H1 (cell line): ENCODE data around the gene TFEC. TPM values are rescaled to one million over a fixed set of nuclear protein-coding genes. Genes with fewer than 3 reads are reported as not detected.

Experiments
- CTCF ChIA-PET: fragments of 300-600 bp; sonication (Branson Sonifier 250); formaldehyde crosslinking; loops from one replicate; lab custom pipeline; 2021; ENCODE audit not compliant: partially characterized antibody; lab: Charles Lee
- POLR2A ChIA-PET: fragments of 300-600 bp; sonication (Branson Sonifier 250); formaldehyde crosslinking; loops from one replicate; lab custom pipeline; 2021; ENCODE audit warnings: inconsistent platforms; ENCODE audit not compliant: partially characterized antibody; lab: Charles Lee
- DNase-seq, 2 experiments: peaks; one replicate each; pipeline versions ENCODE4 v3.0.0 to v3.0.0-alpha.2; 2010 to 2022; ENCODE audit warnings: low spot score in 2 of 2, low read depth in 1 of 2, mixed read lengths in 1 of 2
- FAIRE-seq: peaks from 2 replicates; lab custom pipeline; 2011; peaks lifted over from hg19 to GRCh38; lab: Jason Lieb, UNC
- H2AFZ ChIP-seq: 2 replicates; pipeline ENCODE4 v1.8.1; 2012; ENCODE audit warnings: low read length, inconsistent platforms
- H2AK5ac ChIP-seq: 2 replicates; pipeline ENCODE4 v1.6.1; 2013; ENCODE audit warnings: low read depth, low read length
- H2BK120ac ChIP-seq: replicated peaks from 2 replicates; pipeline ENCODE3; 2013; ENCODE audit warnings: low read depth, low read length, inconsistent platforms
- H2BK12ac ChIP-seq: 2 replicates; pipeline ENCODE4 v1.6.1; 2013; ENCODE audit warnings: low read depth, low read length
- H2BK15ac ChIP-seq: 2 replicates; pipeline ENCODE4 v1.6.1; 2013; ENCODE audit warnings: low read length
- H2BK20ac ChIP-seq: 2 replicates; pipeline ENCODE4 v1.6.1; 2013; ENCODE audit warnings: low read length
- H2BK5ac ChIP-seq: 2 replicates; pipeline ENCODE4 v1.6.1; 2013; ENCODE audit warnings: low read depth, low read length
- H3K14ac ChIP-seq: 2 replicates; pipeline ENCODE4 v1.6.1; 2013; ENCODE audit warnings: inconsistent platforms; ENCODE audit not compliant: insufficient read length
- H3K18ac ChIP-seq: 2 replicates; pipeline ENCODE4 v1.6.1; 2013; ENCODE audit warnings: low read length; ENCODE audit errors: extremely low read depth
- H3K23ac ChIP-seq: 2 replicates; pipeline ENCODE4 v1.6.1; 2013; ENCODE audit warnings: inconsistent platforms; ENCODE audit not compliant: insufficient read length
- H3K23me2 ChIP-seq: 2 replicates; pipeline ENCODE4 v1.6.1; 2013; ENCODE audit warnings: low read depth, low read length
- H3K27ac ChIP-seq: 2 replicates; pipeline ENCODE4 v1.6.1; 2011; ENCODE audit warnings: low read depth, low read length, inconsistent platforms
- H3K27me3 ChIP-seq, 4 experiments: replicated peaks in 1 of 4; 1 replicate in 1 of 4; 2 replicates in 3 of 4; pipeline versions ENCODE4 v1.6.1 to v1.8.1; 2011 to 2013; ENCODE audit warnings: low read length in 3 of 4, mild to moderate bottlenecking in 3 of 4, inconsistent platforms in 2 of 4, mixed read lengths in 2 of 4, moderate library complexity in 1 of 4; ENCODE audit not compliant: control insufficient read depth in 3 of 4, insufficient read depth in 3 of 4; ENCODE audit errors: extremely low read depth in 1 of 4
- H3K36me3 ChIP-seq, 4 experiments: 2 replicates each; pipeline versions ENCODE4 v1.6.1 to v1.8.1; 2011 to 2013; ENCODE audit warnings: mild to moderate bottlenecking in 4 of 4, low read length in 3 of 4, moderate library complexity in 2 of 4, control low read depth in 1 of 4, inconsistent platforms in 1 of 4; ENCODE audit not compliant: insufficient read depth in 4 of 4, control insufficient read depth in 2 of 4
- H3K4ac ChIP-seq: replicated peaks from 2 replicates; pipeline ENCODE3; 2013; ENCODE audit warnings: low read length, low read depth, mixed read lengths, inconsistent platforms; ENCODE audit not compliant: insufficient read length
- H3K4me1 ChIP-seq, 4 experiments: replicated peaks in 1 of 4; 1 replicate in 1 of 4; 2 replicates in 3 of 4; pipeline versions ENCODE4 v1.6.1 to v1.8.1; 2011 to 2013; ENCODE audit warnings: low read length in 3 of 4, inconsistent platforms in 2 of 4, mixed read lengths in 1 of 4; ENCODE audit not compliant: insufficient read depth in 4 of 4, control insufficient read depth in 3 of 4
- H3K4me2 ChIP-seq, 2 experiments: 2 replicates each; pipeline versions ENCODE4 v1.6.1 to v1.8.1; 2011 to 2013; ENCODE audit warnings: low read depth in 2 of 2, low read length in 2 of 2, control low read depth in 1 of 2, inconsistent platforms in 1 of 2, mild to moderate bottlenecking in 1 of 2; ENCODE audit not compliant: insufficient read depth in 1 of 2
- H3K4me3 ChIP-seq, 4 experiments: fragments of 200-600, 300-600 bp in 1 of 4; sonication (generic), shearing (Covaris generic), sonication (Bioruptor Twin) in 1 of 4; 2 replicates each; pipeline versions ENCODE4 v1.5.1 to v1.8.1; 2011 to 2016; ENCODE audit warnings: low read length in 4 of 4, low read depth in 3 of 4, control low read depth in 2 of 4, inconsistent platforms in 2 of 4, mild to moderate bottlenecking in 2 of 4, mixed read lengths in 1 of 4, moderate library complexity in 1 of 4; ENCODE audit not compliant: insufficient read depth in 2 of 4; ENCODE audit errors: extremely low read depth in 1 of 4
- H3K56ac ChIP-seq: replicated peaks from 2 replicates; pipeline ENCODE3; 2013; ENCODE audit warnings: low read depth, mild to moderate bottlenecking, mixed read lengths, low read length, inconsistent platforms; ENCODE audit not compliant: insufficient read length
- H3K79me1 ChIP-seq: 2 replicates; pipeline ENCODE4 v1.6.1; 2013; ENCODE audit warnings: low read depth, low read length, control low read depth
- H3K79me2 ChIP-seq, 2 experiments: 2 replicates each; pipeline versions ENCODE4 v1.6.1 to v1.8.1; 2012 to 2013; ENCODE audit warnings: low read length in 2 of 2, mild to moderate bottlenecking in 2 of 2, inconsistent platforms in 1 of 2; ENCODE audit not compliant: insufficient read depth in 2 of 2, control insufficient read depth in 1 of 2
- H3K9ac ChIP-seq, 4 experiments: replicated peaks in 1 of 4; 1 replicate in 1 of 4; 2 replicates in 3 of 4; pipeline versions ENCODE4 v1.6.1 to v1.8.1; 2011 to 2013; ENCODE audit warnings: low read depth in 3 of 4, low read length in 3 of 4, control low read depth in 2 of 4, mild to moderate bottlenecking in 2 of 4, moderate library complexity in 2 of 4, inconsistent platforms in 1 of 4; ENCODE audit errors: extremely low read depth in 1 of 4
- H3K9me3 ChIP-seq, 2 experiments: 2 replicates each; pipeline versions ENCODE4 v1.6.1 to v1.8.1; 2012 to 2013; ENCODE audit warnings: mild to moderate bottlenecking in 2 of 2, moderate library complexity in 2 of 2, control low read depth in 1 of 2, inconsistent platforms in 1 of 2, low read depth in 1 of 2, low read length in 1 of 2, mixed read lengths in 1 of 2; ENCODE audit not compliant: insufficient read depth in 2 of 2
- H4K20me1 ChIP-seq, 2 experiments: replicated peaks in 1 of 2; 2 replicates each; pipeline versions ENCODE3 to v1.8.1; 2011 to 2013; ENCODE audit warnings: inconsistent platforms in 2 of 2, low read length in 2 of 2, mild to moderate bottlenecking in 1 of 2; ENCODE audit not compliant: insufficient read depth in 2 of 2, control insufficient read depth in 1 of 2
- H4K5ac ChIP-seq: 2 replicates; pipeline ENCODE4 v1.6.1; 2013; ENCODE audit warnings: low read length, low read depth, mixed read lengths, inconsistent platforms; ENCODE audit not compliant: insufficient read length
- H4K8ac ChIP-seq: 2 replicates; pipeline ENCODE4 v1.8.0; 2013; ENCODE audit warnings: mild to moderate bottlenecking, moderate library complexity, low read length, inconsistent platforms; ENCODE audit not compliant: insufficient read depth; ENCODE audit errors: extremely low read depth
- H4K91ac ChIP-seq: replicated peaks from 2 replicates; pipeline ENCODE3; 2013; ENCODE audit warnings: low read length, mixed read lengths, inconsistent platforms; ENCODE audit not compliant: insufficient read length
- BCL11A ChIP-seq, 2 experiments: IDR thresholded peaks; one replicate each; pipeline ENCODE4 v1.6.1; 2011; ENCODE audit warnings: low read depth in 2 of 2, low read length in 2 of 2, mild to moderate bottlenecking in 2 of 2
- BRCA1 ChIP-seq: IDR thresholded peaks from 2 replicates; pipeline ENCODE4 v1.6.1; 2012; ENCODE audit warnings: low read depth, low read length, improper control_type of control experiment
- CBX5 ChIP-seq: fragments of 300-800, 300-1000 bp; sonication (generic); IDR thresholded peaks from 2 replicates; pipeline ENCODE4 v1.7.1; 2016; ENCODE audit warnings: antibody characterized with exemption, low read length, low read depth
- CEBPB ChIP-seq: IDR thresholded peaks from 2 replicates; pipeline ENCODE4 v1.6.1; 2012; ENCODE audit warnings: low read depth, low read length
- EZH2 ChIP-seq: fragments of 200-600 bp; sonication (generic); IDR thresholded peaks from 2 replicates; pipeline ENCODE4 v1.7.1; 2012; ENCODE audit warnings: low read depth, mild to moderate bottlenecking, moderate library complexity, low read length, inconsistent platforms; ENCODE audit not compliant: severe bottlenecking
- HDAC6 ChIP-seq: IDR thresholded peaks from one replicate; pipeline ENCODE4 v1.7.1; 2012; ENCODE audit warnings: low read depth, mild to moderate bottlenecking, inconsistent platforms, low read length, moderate library complexity
- JUN ChIP-seq: IDR thresholded peaks from 2 replicates; pipeline ENCODE4 v1.6.1; 2011; ENCODE audit warnings: low read depth, mild to moderate bottlenecking, improper control_type of control experiment, low read length
- KDM5A ChIP-seq: fragments of 200-600 bp; IDR thresholded peaks from 2 replicates; pipeline ENCODE4 v1.7.1; 2012; ENCODE audit warnings: mild to moderate bottlenecking, low read length, inconsistent platforms, mixed read lengths
- NRF1 ChIP-seq: IDR thresholded peaks from 2 replicates; pipeline ENCODE4 v1.6.1; 2011; ENCODE audit warnings: mild to moderate bottlenecking, low read depth, low read length, improper control_type of control experiment
- SP1 ChIP-seq: IDR thresholded peaks from 2 replicates; pipeline ENCODE4 v1.6.1; 2011; ENCODE audit warnings: low read depth, low read length
- SP4 ChIP-seq: IDR thresholded peaks from 2 replicates; pipeline ENCODE4 v1.6.1; 2012; ENCODE audit warnings: low read length, inconsistent platforms
- SUZ12 ChIP-seq: fragments of 200-600 bp; sonication (generic); IDR thresholded peaks from 2 replicates; pipeline ENCODE4 v1.6.1; 2012; ENCODE audit warnings: mild to moderate bottlenecking, inconsistent platforms, low read length, moderate library complexity, mixed read lengths
- TAF1 ChIP-seq: IDR thresholded peaks from 2 replicates; pipeline ENCODE4 v1.6.1; 2011; ENCODE audit warnings: mild to moderate bottlenecking, low read depth, low read length
- TBP ChIP-seq: IDR thresholded peaks from 2 replicates; pipeline ENCODE4 v1.6.1; 2011; ENCODE audit warnings: low read depth, low read length, improper control_type of control experiment
- TEAD4 ChIP-seq: IDR thresholded peaks from 2 replicates; pipeline ENCODE4 v1.6.1; 2012; ENCODE audit warnings: low read depth, low read length, inconsistent platforms, mixed read lengths
- WGBS, 2 experiments: shearing (Covaris generic) in 1 of 2; methylation state at CpG; one replicate each; pipeline versions ENCODE4 v1.1.6 to v1.1.7; 2013 to 2015; ENCODE audit warnings: low lambda C conversion rate in 2 of 2, mixed read lengths in 2 of 2, inconsistent platforms in 1 of 2, low coverage in 1 of 2, missing lambda C conversion rate in 1 of 2; ENCODE audit not compliant: insufficient replicate concordance in 2 of 2, insufficient coverage in 1 of 2, insufficient read length in 1 of 2; ENCODE audit errors: extremely low coverage in 1 of 2, missing lambda C conversion rate in 1 of 2; 5-methylcytosine and 5-hydroxymethylcytosine counted together
- polyA plus RNA-seq, 7 experiments: library from polyadenylated mRNA; depleted of rRNA in 3 of 7; stranded (reverse) in 5 of 7; unstranded in 2 of 7; fragments of >200 nt in 5 of 7; fragments of 200-250 nt in 2 of 7; gene quantifications; 1 replicate in 5 of 7; 2 replicates in 1 of 7; 4 replicates in 1 of 7; pipeline versions ENCODE4 v1.2.1 to v1.2.3, GENCODE V29; 2011 to 2013; ENCODE audit warnings: missing spikeins in 2 of 7, mixed read lengths in 2 of 7
- total RNA-seq: library from RNA; stranded (reverse); fragmentation: NEBNext Ultra II Directional; extraction: Animal tissue kit (Norgen Biotek cat#: 25700); gene quantifications from 2 replicates; pipeline ENCODE4 v1.2.1, GENCODE V29; 2021
- TF ChIP-seq, protein P1 (sequence below): IDR thresholded peaks from 2 replicates; pipeline ENCODE4 v1.6.1; 2011; ENCODE audit warnings: low read depth, mild to moderate bottlenecking, low read length; ENCODE audit not compliant: insufficient read depth

The TFEC gene
- total and polyA plus RNA-seq, 2 of the 8 experiments (the other 6 are each of a cell fraction or from before 2014, with no cell fraction given): not detected

- Histone ChIP-seq H3K14ac (no peak overlapping the region), H3K9me3 (no peaks in the 10 kb centered on the region), H2AK5ac (no peak overlapping the region), H3K4me3 (no peak overlapping the region), H3K4me1 (no peaks in the 10 kb centered on the region), H2AFZ (no peak overlapping the region), H3K27me3 (no peaks in the 10 kb centered on the region), H3K23ac (no peak overlapping the region), H3K79me2 (no peaks in the 10 kb centered on the region), H2BK5ac (no peak overlapping the region), H3K4ac (no peak overlapping the region), H2BK15ac (no peak overlapping the region), H4K8ac (no peak overlapping the region), H3K18ac (no peak overlapping the region), H4K20me1 (no peaks in the 10 kb centered on the region), H2BK120ac (no peak overlapping the region), H4K91ac (no peak overlapping the region), H3K36me3 (no peaks in the 10 kb centered on the region), H3K79me1 (no peaks in the 10 kb centered on the region), H3K56ac (no peak overlapping the region), H2BK20ac (no peak overlapping the region), H2BK12ac (no peak overlapping the region), H3K23me2 (no peaks in the 10 kb centered on the region; the same call in 1 of the 2 replicates), H3K27ac (no peak overlapping the region), H3K9ac (no peak overlapping the region), H3K4me2 (no peak overlapping the region), H4K5ac (no peak overlapping the region)
- no peak for DNase-seq
- no peak for FAIRE-seq
- ChIA-PET POLR2A (no interaction called here), CTCF (no interaction called here)
- WGBS, 2 experiments: 88% methylated on average over 1 of the region's 1 CpG; no CpG with 5 or more reads in 1 of the 2 experiments
- TF ChIP-seq SP4: no peak
- TF ChIP-seq SP1: no peak
- no peak for TF ChIP-seq SUZ12
- TF ChIP-seq TAF1: no peak
- TF ChIP-seq EZH2: no peak
- no peak for TF ChIP-seq BCL11A (IDR thresholded peaks at IDR 0.05; ENCODE audit: low read depth in 2 of 2, low read length in 2 of 2)
- TF ChIP-seq TBP: no peak
- no peak for TF ChIP-seq KDM5A
- TF ChIP-seq, protein P1, sequence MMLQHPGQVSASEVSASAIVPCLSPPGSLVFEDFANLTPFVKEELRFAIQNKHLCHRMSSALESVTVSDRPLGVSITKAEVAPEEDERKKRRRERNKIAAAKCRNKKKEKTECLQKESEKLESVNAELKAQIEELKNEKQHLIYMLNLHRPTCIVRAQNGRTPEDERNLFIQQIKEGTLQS: no peak
- TF ChIP-seq HDAC6: no peak
- TF ChIP-seq JUN: no peak
- no peak for TF ChIP-seq BRCA1
- TF ChIP-seq CBX5: no peak
- no peak for TF ChIP-seq CEBPB
- no peak for TF ChIP-seq NRF1
- TF ChIP-seq TEAD4: no peak
Measured at GRCh38 chr7:115965236-115965635, 65.3 kb downstream of the TFEC start.
